Measurements from ENCODE around the gene SMOC2. TPM values are rescaled to one million over a fixed set of nuclear protein-coding genes. Genes with fewer than 3 reads are reported as not detected.
A peak's percentile ranks its signal among the peaks of the same experiment; 100 is the strongest.

Gene SMOC2
- total and polyA plus RNA-seq, 12 donors: 6.6 to 39.1 (median 17.6) TPM

DNA sequence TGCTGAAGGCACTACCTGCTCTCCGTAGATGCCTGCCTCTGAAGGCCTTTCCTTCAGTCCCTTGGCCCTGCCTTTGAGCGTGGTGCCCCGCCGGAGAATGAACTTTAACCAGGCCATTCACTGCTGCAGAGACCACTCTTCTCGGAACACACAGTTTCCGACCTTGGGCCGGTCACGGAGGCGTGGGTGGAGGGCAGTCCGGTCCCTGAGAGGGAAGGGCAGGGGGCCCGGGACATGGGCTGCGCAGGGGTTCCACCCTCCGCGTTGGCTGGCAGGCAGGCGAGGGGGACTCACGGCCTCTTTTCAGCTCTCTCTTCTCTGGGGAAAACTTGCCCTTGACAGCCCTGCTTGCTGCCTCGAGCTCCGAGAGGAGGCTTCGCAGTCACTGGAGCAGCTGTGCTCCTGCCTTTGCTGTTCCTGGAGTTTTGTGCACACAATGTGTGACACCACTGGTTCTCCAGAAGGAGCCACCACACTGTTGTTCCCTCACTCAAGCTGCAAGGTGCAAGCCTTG, 187.8 kb downstream of the SMOC2 start:
- no peaks in the 10 kb centered on the region for H3K27me3 ChIP-seq
- WGBS, 2 donors: 86 to 94% methylated on average over 19 of the region's 19 CpGs
- ATAC-seq (peak in 1 of 8 donors; percentile 11), DNase-seq (no peak)
- peaks cover 0 to 8% (median 0%) of the 10 kb centered on the region in 11 donors for H3K9me3 ChIP-seq
- H3K4me1 ChIP-seq: no peaks in the 10 kb centered on the region
- no peak overlapping the region for H3K4me3 ChIP-seq
- peaks cover 0 to 16% (median 0%) of the 10 kb centered on the region in 9 donors for H3K36me3 ChIP-seq
- intact Hi-C loops (cut with DNase I): no loop called here
- H3K27ac ChIP-seq: no peak overlapping the region
- TF ChIP-seq, protein P1, sequence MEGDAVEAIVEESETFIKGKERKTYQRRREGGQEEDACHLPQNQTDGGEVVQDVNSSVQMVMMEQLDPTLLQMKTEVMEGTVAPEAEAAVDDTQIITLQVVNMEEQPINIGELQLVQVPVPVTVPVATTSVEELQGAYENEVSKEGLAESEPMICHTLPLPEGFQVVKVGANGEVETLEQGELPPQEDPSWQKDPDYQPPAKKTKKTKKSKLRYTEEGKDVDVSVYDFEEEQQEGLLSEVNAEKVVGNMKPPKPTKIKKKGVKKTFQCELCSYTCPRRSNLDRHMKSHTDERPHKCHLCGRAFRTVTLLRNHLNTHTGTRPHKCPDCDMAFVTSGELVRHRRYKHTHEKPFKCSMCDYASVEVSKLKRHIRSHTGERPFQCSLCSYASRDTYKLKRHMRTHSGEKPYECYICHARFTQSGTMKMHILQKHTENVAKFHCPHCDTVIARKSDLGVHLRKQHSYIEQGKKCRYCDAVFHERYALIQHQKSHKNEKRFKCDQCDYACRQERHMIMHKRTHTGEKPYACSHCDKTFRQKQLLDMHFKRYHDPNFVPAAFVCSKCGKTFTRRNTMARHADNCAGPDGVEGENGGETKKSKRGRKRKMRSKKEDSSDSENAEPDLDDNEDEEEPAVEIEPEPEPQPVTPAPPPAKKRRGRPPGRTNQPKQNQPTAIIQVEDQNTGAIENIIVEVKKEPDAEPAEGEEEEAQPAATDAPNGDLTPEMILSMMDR (IDR thresholded peaks at IDR 0.05): no peak

DNA sequence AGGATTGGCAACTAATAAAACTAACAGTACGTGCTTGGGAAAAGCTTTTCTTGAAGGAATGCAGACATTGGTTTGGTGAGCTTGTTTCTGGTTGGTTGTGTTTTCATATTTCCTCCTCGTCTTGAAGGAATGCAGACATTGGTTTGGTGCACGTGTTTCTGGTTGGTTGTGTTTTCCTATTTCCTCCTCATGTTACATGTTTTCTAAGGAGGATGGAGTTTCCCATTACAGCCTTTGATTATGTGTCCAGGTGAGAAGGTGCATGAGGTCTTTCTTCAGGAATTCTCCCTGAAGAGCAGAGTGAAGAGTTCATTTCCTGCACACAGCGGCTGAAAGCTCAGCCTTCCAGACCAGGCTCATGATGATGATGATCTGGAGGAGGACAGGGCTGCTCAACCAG, 190.6 kb downstream of the SMOC2 start:
- no peak for ATAC-seq
- 74 to 79% methylated on average over 4 of the region's 4 CpGs for WGBS, 2 donors

DNA sequence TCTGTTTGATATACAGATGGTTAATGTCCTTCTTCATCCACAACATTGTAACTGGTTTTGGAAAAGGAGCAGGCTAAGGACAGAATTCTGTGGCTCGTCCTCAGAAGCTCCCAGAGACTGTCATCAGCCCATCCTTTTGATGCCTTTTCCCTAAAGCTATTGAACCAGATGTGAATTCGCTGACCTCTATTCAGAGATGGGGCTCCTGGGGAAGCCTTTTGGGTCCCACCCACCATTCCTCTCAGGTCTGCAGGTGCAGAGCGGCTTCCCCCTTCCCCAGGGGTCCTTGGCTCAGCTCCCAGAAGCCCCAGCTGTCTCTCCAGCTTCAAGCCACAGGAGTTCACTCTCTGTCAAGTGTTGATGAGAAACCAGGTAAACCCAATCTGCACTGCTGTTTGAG, 191.7 kb downstream of the SMOC2 start:
- 77 to 79% methylated on average over 3 of the region's 3 CpGs for WGBS, 2 donors
- Histone ChIP-seq H3K4me3 (no peak overlapping the region), H3K27me3 (no peaks in the 10 kb centered on the region), H3K4me1 (peaks cover 0 to 9% (median 3%) of the 10 kb centered on the region in 9 donors), H3K36me3 (no peaks in the 10 kb centered on the region), H3K27ac (no peak overlapping the region), H3K9me3 (peaks cover 0 to 12% (median 0%) of the 10 kb centered on the region in 11 donors)
- intact Hi-C loops (cut with DNase I): loop anchor here in 1 of 10 donors (10.0 kb wide), 1 partner anchor 178 kb away; no protein-coding TSS in a partner anchor
- ATAC-seq: no peak
- TF ChIP-seq, protein P1 (IDR thresholded peaks at IDR 0.05): no peak
- DNase-seq: no peak

More for the DNA sequence above, 190.6 kb downstream of the SMOC2 start:
- Histone ChIP-seq H3K9me3 (peaks cover 0 to 12% (median 0%) of the 10 kb centered on the region in 11 donors), H3K27me3 (no peaks in the 10 kb centered on the region), H3K36me3 (peaks cover 0 to 6% (median 0%) of the 10 kb centered on the region in 9 donors), H3K4me3 (no peak overlapping the region), H3K27ac (no peak overlapping the region), H3K4me1 (peaks cover 0 to 8% (median 0%) of the 10 kb centered on the region in 9 donors)
- no peak for DNase-seq
- TF ChIP-seq, protein P1 (IDR thresholded peaks at IDR 0.05): no peak
- intact Hi-C loops (cut with DNase I): loop anchor here in 1 of 10 donors (10.0 kb wide), 1 partner anchor 177 kb away; no protein-coding TSS in a partner anchor

DNA sequence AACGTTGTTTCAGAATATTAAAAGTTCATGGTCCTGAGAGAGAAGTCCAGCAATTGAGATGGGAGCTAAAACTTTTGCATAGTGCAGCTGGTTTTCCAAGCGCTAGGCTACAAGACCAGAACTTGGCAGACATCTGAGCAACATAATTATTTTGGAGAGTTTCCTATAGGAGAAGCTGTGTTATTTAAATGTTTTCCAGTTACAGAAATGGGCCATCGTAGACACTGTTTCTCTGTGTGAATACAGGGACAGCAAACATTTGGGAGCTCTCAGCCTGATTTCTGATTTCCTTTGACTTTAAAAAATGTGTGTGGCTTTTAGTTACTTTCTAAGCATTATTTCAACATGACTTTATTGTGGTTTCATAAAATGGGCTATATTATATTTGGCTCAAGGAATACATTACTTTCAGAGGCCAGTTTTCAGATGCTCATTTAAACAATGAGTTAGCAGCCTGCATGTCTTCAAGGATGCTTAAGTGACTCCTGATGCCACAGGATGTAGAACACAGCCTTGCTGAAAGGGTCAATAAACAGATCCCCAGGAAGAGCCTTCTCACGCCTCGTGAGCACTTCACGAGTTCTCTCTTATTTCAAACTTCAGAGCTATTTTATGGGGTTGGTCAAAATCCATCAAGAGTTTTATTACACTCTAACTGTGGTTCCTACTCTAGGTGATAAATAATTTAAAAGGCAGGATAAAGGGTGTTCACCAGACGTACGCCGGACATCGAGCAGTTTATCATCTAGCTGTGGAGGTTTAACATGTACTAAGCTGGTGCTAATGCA, 193.8 kb downstream of the SMOC2 start:
- Histone ChIP-seq H3K4me3 (no peak overlapping the region), H3K27me3 (no peaks in the 10 kb centered on the region), H3K36me3 (no peaks in the 10 kb centered on the region), H3K27ac (no peak overlapping the region), H3K9me3 (peaks cover 0 to 12% (median 0%) of the 10 kb centered on the region in 11 donors), H3K4me1 (peaks cover 0 to 21% (median 3%) of the 10 kb centered on the region in 9 donors)
- DNase-seq: no peak
- no peak for ATAC-seq
- intact Hi-C loops (cut with DNase I): loop anchor here in 1 of 10 donors (10.0 kb wide), 1 partner anchor 180 kb away; no protein-coding TSS in a partner anchor
- 68 to 71% methylated on average over 10 of the region's 10 CpGs for WGBS, 2 donors
- TF ChIP-seq, protein P1 (IDR thresholded peaks at IDR 0.05): no peak
